Neural progenitor cell (in vitro differentiated cells): Measurements from ENCODE around the gene EVA1A.

Experiments
- EZH2 ChIP-seq: fragments of 200-600 bp; sonication (generic); IDR thresholded peaks from 2 replicates; pipeline ENCODE4 v1.6.1; 2017; ENCODE audit warnings: antibody characterized with exemption, mild to moderate bottlenecking, moderate library complexity
- EZH2phosphoT487 ChIP-seq: fragments of 200-600 bp; sonication (generic); IDR thresholded peaks from 2 replicates; pipeline ENCODE4 v1.6.1; 2017; ENCODE audit warnings: antibody characterized with exemption
- TF ChIP-seq, protein P1 (sequence below): fragments of 200-600 bp; sonication (generic); IDR thresholded peaks from 2 replicates; pipeline ENCODE4 v1.5.1; 2017; ENCODE audit warnings: antibody characterized with exemption, mild to moderate bottlenecking

- TF ChIP-seq, protein P1, sequence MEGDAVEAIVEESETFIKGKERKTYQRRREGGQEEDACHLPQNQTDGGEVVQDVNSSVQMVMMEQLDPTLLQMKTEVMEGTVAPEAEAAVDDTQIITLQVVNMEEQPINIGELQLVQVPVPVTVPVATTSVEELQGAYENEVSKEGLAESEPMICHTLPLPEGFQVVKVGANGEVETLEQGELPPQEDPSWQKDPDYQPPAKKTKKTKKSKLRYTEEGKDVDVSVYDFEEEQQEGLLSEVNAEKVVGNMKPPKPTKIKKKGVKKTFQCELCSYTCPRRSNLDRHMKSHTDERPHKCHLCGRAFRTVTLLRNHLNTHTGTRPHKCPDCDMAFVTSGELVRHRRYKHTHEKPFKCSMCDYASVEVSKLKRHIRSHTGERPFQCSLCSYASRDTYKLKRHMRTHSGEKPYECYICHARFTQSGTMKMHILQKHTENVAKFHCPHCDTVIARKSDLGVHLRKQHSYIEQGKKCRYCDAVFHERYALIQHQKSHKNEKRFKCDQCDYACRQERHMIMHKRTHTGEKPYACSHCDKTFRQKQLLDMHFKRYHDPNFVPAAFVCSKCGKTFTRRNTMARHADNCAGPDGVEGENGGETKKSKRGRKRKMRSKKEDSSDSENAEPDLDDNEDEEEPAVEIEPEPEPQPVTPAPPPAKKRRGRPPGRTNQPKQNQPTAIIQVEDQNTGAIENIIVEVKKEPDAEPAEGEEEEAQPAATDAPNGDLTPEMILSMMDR: no peak
- TF ChIP-seq EZH2: no peak
- TF ChIP-seq EZH2phosphoT487: no peak
Observed at GRCh38 chr2:75513616-75514170, 47.0 kb downstream of the EVA1A start.
